Sciatic nerve (tissue), 2 donors: ENCODE results near the gene INO80D. TPM values are rescaled to one million over a fixed set of nuclear protein-coding genes. Genes with fewer than 3 reads are reported as not detected.
"Not testable (repeated sequence)": the region's sequence is repeated elsewhere in the genome, so short reads cannot be mapped to it uniquely, and the experiment has no call there.

Experiments
- ATAC-seq: fragments of 200-7000 bp; cut with Tn5 transposase; one replicate; pipeline ENCODE4 v1.9.1; 2020; ENCODE audit warnings: mild to moderate bottlenecking, moderate library complexity
- DNase-seq: peaks from one replicate; pipeline ENCODE4 v3.0.0-alpha.2; 2020; ENCODE audit warnings: low spot score
- intact Hi-C: fragments of 100-400 bp; cut with DNase I; formaldehyde crosslinking; loops from one replicate; pipeline ENCODE4 v1.14.2; 2022
- total RNA-seq: library from RNA; stranded (reverse); fragmentation: NEBNext Ultra II Directional; extraction: Animal tissue kit (Norgen Biotek cat#: 25700); gene quantifications from one replicate; pipeline ENCODE4 v1.2.1, GENCODE V29; 2021
- donor health status: DM: no; HTN: no; CAD: no.
- donor health status: DM: no; HTN: no; CAD: no.

Gene INO80D
- total RNA-seq, 1 donor from 2014 or later: 36.3 TPM

- intact Hi-C loops: no loop called here
- no peak for ATAC-seq
Observed at GRCh38 chr2:205989271-205990071, 96.5 kb downstream of the INO80D start.

DNA sequence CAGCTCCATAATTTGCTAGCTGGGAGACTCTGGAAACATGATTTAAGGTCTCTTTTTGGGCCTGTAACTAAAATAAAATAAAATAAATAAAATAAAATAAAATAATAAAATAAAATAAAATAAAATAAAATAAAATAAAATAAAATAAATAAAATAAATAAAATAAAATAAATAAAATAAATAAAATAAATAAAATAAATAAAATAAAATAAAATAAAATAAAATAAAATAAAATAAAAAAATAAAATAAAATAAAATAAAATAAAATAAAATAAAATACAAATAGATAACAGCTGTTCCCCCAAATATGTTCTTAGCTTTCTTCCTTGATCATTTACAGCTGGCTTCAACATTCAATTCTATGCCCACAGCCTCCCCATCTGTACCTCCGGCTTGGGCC lies 97.3 kb downstream of the INO80D start:
- ATAC-seq, intact Hi-C loops, DNase-seq: not testable (repeated sequence)

More at GRCh38 chr2:205989271-205990071, 96.5 kb downstream of the INO80D start:
- DNase-seq: no peak

- DNase-seq: no peak
- ATAC-seq: no peak
- intact Hi-C loops: no loop called here
Observed at GRCh38 chr2:205988274-205988673, 97.7 kb downstream of the INO80D start.

- ATAC-seq, intact Hi-C loops, DNase-seq: not testable (repeated sequence)
Observed at GRCh38 chr2:205986334-205986733, 99.6 kb downstream of the INO80D start.

DNA sequence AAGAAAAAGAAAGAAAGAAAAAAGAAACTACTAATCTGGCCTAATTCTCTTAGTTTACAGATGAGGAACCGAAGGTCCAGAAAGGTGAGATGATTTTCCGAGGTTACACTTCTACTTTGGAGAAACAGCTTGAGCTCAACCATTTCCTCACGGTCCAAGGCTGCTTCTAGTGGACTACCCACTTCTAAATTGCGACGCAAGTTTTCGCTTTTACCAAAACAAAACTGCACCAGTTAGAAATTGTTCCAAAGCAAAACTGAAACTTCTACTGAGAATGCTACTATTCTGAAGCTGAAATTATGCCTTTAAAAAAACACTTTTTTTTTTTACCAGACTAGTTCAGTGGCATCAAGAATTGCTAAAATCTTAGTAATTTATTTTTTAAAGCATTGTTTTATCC lies 101.6 kb downstream of the INO80D start:
- DNase-seq: no peak

DNA sequence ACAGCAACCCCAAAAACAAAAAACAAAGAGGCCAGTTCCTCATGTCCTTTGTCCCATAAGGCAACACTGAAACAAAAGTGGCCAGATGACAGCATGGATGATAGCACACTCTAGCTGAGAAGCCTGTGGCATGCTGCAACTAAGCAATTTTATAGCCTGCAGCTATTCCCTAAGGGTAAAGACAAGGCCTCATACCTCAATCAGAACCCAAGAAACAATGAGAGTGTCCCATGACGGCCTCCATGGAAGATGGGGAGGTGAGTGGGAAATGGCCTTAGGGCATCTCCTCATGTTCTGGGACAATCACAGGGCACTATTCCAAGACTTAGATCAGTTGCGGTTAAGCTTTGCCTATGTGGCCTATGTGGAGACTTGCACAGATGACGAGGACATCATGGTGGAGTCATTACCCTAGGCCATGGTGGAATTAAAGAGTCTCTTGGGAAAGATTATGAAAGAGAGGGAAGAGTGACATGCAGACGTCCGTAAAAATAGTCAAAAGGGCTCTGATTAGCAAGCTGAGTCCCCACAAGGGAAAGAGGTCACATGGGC lies 103.1 kb downstream of the INO80D start:
- ATAC-seq (no peak), DNase-seq (no peak)
- intact Hi-C loops: no loop called here

More for the DNA sequence above, 101.6 kb downstream of the INO80D start:
- ATAC-seq: no peak
- intact Hi-C loops: no loop called here

DNA sequence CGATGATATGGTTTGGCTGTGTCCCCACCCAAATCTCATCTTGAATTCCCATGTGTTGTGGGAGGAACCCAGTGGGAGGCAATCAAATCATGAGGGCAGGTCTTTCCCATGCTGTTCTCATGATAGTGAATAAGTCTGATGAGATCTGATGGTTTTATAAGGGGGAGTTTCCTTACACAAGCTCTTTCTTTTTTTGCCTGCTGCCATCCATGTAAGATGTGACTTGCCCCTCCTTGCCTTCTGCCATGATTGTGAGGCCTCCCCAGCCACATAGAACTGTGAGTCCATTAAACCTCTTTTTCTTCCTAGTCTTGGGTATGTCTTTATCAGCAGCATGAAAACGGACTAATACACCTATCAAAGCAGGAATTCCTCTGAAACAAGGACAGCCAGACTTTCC lies 107.2 kb downstream of the INO80D start:
- intact Hi-C loops: not testable (repeated sequence)

GRCh38 chr2:205977699-205978098 lies 108.3 kb downstream of the INO80D start:
- DNase-seq, intact Hi-C loops, ATAC-seq: not testable (repeated sequence)

More for the DNA sequence above, 107.2 kb downstream of the INO80D start:
- not testable (repeated sequence) for DNase-seq, ATAC-seq

DNA sequence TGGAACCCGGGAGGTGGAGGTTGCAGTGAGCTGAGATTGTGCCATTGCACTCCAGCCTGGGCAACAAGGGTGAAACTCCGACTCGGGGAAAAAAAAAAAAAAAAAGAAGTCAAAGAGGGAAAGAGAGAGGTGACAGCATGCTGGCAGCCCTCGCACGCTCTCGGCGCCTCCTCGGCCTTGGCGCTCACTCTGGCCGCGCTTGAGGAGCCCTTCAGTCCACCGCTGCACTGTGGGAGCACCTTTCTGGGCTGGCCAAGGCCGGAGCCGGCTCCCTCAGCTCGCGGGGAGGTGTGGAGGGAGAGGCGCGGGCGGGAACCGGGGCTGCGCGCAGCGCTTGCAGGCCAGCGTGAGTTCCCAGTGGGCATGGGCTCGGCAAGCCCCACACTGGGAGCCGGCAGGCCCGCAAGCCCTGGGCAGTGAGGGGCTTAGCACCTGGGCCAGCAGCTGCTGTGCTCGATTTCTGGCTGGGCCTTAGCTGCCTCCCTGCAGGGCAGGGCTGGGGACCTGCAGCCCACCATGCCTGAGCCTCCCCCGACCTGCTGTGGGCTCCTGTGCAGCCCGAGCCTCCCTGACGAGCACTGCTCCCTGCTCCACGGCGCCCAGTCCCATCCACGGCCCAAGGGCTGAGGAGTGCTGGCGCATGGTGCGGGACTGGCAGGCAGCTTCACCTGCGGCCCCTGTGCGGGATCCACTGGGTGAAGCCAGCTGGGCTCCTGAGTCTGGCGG lies 108.9 kb downstream of the INO80D start:
- intact Hi-C loops, DNase-seq, ATAC-seq: not testable (repeated sequence)

- ATAC-seq (no peak), DNase-seq (no peak)
- intact Hi-C loops: no loop called here
Observed at GRCh38 chr2:205976120-205976814, 109.7 kb downstream of the INO80D start.

- ATAC-seq (no peak), DNase-seq (no peak)
- intact Hi-C loops: no loop called here
Observed at GRCh38 chr2:205975082-205975949, 110.7 kb downstream of the INO80D start.

GRCh38 chr2:205972113-205972512 lies 113.9 kb downstream of the INO80D start:
- DNase-seq (no peak), ATAC-seq (no peak)
- intact Hi-C loops: no loop called here

DNA sequence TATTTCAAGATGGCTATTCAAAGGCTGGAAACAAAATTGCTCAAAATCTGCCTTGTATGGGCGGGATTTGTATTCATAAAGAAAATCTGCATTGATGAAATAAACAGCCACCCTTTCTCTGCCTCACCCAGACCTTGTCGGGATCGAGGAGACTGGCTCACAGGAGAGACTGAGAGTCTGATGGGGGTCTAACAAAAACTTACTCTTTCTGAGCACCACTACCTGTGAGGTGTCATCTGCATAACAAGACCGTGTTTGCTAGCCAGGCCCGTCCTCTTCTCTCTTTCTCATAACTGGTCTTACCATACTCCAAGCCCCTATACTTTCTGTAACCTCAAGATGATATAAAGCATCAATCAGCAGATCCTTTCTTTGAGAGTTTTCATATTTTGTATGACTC lies 115.6 kb downstream of the INO80D start:
- ATAC-seq (no peak), DNase-seq (no peak)
- intact Hi-C loops: no loop called here

GRCh38 chr2:205969584-205969983 lies 116.4 kb downstream of the INO80D start:
- intact Hi-C loops: no loop called here
- ATAC-seq: no peak
- DNase-seq: no peak

DNA sequence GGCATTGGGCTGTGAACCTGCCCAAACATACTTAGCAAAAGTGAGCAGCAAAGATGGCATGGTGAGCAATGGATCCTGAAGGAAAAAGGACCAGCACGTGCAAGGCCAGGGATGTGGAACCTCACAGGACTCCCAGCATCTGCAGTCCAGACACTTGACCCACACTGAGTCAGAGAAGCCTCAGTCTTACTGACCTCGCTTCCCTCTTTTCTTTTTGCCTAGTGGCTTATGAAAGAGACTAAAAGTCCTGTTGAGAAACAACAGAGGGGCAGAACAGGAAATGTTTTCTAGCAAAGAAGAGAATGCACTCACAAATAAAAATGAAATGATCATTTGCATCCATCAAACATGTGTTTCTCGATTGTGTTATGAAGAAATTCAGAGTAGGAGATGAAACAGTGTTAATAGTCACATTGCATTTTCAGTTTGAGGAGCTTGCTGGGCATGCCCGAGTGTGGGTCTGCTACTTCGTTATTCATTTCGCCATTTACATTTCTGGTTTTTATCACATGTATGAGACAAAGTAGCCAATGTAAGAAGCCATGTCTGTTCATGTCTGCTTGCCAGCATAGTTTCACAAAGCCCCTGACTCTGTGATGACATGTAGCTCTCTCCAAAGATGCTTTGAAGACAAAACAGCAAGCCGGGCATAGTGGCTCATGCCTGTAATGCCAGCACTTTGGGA lies 118.4 kb downstream of the INO80D start:
- ATAC-seq (no peak), DNase-seq (no peak)
- intact Hi-C loops: no loop called here

DNA sequence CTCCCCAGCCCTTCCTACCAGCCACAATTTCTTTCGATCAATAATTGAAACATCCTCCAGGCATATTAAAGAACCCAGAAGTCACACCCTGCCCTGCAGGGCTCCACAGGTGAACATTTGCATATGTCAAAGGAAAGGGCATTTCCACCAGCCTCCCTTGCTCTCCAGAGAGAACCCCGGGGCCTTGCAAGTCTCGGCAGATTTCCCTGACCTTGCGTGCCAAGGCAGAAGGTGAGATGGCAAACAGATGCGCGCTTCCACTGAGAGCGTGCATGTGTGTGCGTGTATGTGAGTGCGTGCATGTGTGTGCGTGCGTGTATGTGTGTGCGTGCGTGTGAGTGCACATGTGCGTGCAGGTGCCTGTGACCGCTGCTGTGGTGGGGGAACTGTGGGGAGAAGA lies 120.3 kb downstream of the INO80D start:
- DNase-seq (no peak), ATAC-seq (no peak)
- intact Hi-C loops: no loop called here

DNA sequence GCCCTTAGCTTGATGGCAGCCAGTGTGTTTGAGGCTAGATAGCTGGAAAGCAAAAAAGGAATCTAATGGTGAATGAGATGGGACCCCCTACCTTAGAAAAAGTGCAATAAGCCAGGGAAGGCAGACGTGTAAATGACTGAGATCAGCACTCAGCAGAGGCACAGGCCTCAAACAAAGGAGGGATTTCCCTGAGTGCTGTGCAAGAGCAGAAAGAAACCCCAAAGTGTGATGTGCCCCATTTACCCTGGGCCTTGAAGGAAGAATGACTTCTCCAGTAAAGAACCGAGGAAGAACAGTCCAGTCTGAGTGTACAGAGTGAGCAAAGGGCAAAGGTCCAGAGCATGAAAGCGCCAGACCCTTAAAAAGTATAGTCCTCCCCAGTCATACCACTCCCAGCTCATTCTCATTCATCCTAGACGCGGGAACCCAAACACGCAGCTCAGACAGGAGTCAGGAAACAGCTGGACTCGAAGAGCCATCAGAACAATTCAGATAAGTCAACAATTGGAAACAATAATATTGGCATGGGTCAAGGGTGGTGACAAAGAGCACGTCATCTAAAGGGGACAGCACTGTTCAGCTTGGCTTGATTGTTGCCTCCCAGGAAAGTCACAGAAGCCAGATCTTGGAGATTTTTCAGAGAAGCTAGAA lies 121.7 kb downstream of the INO80D start:
- no peak for DNase-seq
- intact Hi-C loops: no loop called here
- ATAC-seq: no peak
